ENCODE measurements around the gene PDGFRB.

The PDGFRB gene

DNA sequence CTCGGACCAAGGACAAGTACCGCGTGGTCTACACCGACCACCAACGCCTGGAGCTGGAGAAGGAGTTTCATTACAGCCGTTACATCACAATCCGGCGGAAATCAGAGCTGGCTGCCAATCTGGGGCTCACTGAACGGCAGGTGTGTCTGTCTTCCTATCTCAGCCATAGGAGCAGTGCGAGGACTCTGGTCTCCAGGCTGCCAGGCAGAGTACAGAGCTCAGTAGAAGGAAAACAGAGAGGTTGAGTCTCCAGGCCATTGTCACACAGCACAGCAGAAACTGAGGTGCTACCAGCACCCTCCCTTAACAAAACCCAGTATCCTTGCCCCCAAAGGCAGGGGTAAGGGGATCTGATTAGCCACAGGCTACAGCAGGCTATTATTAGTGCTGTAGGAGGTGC is 27.1 kb upstream of the PDGFRB start:
- in situ Hi-C loops (cut with MboI; ENCODE audit: low sequenced_read_pairs) = no loop called here

DNA sequence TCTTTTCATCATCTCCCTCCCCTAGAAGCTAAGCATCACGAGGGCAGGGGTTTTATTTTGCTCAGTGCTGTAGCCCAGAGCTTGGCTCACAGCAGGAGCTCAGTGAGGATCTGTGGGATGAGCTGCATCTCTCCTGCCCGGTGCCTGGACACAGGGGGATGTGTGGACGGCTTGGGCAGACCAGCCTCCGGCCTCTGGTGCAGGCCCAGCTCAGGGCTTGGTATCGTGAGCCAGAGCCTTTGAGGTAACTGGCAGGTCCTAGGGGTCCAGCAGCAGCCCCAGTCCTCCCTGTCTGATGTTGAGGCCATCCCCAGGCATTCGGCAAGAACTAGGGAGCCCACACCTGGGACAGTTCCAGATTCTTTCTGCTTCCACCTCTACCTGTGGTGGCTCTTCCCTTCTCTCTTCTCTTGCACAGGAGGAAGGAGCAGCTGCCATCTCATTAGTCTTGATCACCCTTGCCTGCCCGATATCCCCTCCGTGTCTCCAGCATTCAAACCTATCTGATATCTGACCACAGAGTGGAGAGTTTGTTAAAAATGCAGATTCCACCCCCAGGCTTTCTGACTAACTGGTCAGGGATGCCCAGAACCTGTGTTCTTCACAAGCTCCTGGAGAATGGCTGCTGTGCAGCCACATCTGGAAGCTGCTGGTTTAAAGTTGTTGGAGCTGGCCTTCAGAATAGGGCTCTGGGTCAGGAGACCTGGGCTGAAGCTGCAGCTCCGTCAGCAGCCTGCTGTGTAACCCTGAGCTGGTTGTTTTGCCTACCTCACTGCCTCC is 26.3 kb upstream of the PDGFRB start:
- in situ Hi-C loops (cut with MboI; ENCODE audit: low sequenced_read_pairs) = no loop called here

- in situ Hi-C loops (cut with MboI; ENCODE audit: low sequenced_read_pairs) = no loop called here
These were observed 25.4 kb upstream of the PDGFRB start for GRCh38 chr5:150181027-150181426.

GRCh38 chr5:150180241-150181026 is 24.8 kb upstream of the PDGFRB start:
- in situ Hi-C loops (cut with MboI; ENCODE audit: low sequenced_read_pairs) = no loop called here

- in situ Hi-C loops (cut with MboI; ENCODE audit: low sequenced_read_pairs) = no loop called here
These were observed 23.5 kb upstream of the PDGFRB start for GRCh38 chr5:150179019-150179620.

- in situ Hi-C loops (cut with MboI; ENCODE audit: low sequenced_read_pairs) = no loop called here
These were observed 22.6 kb upstream of the PDGFRB start for GRCh38 chr5:150178262-150178661.

GRCh38 chr5:150177721-150178120 is 22.1 kb upstream of the PDGFRB start:
- in situ Hi-C loops (cut with MboI; ENCODE audit: low sequenced_read_pairs) = no loop called here

DNA sequence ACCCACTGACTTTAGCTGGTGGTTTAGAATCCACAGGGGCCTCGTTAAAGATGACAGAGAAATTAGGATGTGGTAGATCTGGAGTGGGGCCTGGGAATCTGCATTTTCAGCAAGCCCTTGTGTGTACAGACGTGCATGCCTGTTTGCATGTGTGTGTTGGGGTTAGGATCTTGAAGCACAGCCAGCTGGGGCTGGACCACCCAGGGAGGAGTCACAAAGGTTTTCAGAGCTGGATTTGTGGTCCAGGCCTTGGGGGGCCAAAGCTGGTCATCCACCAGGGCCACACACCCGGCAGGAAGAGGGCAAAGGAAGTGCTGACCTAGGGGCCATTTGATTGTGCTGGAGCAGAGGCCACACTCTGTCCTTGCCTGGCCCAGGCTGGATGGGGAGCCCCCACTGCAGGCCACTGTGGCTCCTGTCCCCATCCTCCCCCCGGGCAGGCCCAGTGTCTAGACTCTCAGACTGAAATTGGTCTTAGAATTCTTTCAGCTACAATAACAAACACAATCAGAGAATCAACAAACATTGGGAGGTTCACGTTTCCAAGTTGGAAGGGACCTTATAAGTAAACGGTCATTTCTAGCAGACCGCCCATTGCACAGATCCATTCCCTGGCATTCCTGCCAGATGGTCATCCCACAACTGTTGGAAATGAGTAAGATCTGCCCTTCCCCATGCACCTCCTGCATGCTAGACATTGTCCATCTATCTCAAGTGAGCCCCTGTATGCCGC is 21.3 kb upstream of the PDGFRB start:
- in situ Hi-C loops (cut with MboI; ENCODE audit: low sequenced_read_pairs) = no loop called here

GRCh38 chr5:150175536-150175935 is 19.9 kb upstream of the PDGFRB start:
- in situ Hi-C loops (cut with MboI; ENCODE audit: low sequenced_read_pairs) = no loop called here

DNA sequence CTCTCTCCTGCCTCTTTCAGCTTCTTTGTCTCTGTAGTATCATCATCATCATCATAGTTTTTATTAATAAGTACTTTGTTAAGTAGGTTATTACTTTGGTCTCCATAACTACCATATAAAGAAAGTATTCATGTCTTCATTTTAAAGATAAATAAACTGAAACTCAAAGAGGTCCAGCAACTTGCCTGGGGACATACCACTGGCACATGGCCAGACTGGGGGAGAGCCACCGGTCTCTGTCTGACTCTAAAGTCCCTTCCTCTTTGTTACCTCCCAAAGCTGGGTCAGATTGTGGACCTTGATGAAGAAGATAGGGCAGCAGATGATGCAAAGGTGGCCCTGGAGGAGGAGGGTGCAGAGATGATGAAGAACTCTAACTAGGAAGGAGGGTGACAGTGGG is 19.4 kb upstream of the PDGFRB start:
- in situ Hi-C loops (cut with MboI; ENCODE audit: low sequenced_read_pairs) = no loop called here

DNA sequence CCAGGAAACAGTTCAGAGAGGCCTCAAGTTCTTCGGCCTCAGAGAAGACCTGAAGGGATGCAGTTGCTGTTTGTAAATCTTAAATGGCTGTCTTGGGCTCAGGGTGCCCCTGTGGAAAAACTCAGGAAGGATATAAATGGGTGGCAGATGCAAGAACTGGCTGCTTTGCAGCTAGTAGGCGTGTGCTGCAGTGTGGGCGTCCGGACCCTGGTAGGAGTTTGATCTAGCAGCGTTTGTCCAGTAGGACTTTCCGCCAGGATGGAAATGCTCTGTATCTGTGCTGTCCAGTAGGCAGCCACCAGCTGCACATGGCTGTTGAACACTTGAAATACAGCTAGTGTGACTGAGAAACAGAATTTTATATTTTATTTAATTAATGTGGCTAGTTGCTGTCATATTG is 18.6 kb upstream of the PDGFRB start:
- in situ Hi-C loops (cut with MboI; ENCODE audit: low sequenced_read_pairs) = no loop called here

GRCh38 chr5:150173161-150173560 is 17.5 kb upstream of the PDGFRB start:
- in situ Hi-C loops (cut with MboI; ENCODE audit: low sequenced_read_pairs) = no loop called here

DNA sequence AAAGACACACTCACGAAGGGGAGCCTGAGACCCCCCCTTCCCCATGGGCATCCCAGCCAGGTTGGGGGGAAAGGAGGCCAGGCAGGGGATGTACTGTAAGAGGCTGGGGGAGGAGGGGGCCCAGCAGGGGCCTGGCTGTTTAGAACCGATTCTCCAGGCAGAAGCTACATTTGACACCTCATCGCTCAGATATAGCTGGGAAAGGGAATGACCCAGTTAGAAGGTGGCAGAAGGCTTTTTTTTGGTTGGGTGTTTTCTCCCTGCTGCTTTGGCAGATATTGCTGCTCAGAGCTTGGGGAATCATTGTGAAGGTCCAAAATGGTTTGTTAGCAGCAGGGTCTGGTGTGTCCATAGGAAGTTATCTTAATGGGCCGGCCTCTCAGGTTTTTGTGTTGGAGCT is 16.9 kb upstream of the PDGFRB start:
- in situ Hi-C loops (cut with MboI; ENCODE audit: low sequenced_read_pairs) = no loop called here

DNA sequence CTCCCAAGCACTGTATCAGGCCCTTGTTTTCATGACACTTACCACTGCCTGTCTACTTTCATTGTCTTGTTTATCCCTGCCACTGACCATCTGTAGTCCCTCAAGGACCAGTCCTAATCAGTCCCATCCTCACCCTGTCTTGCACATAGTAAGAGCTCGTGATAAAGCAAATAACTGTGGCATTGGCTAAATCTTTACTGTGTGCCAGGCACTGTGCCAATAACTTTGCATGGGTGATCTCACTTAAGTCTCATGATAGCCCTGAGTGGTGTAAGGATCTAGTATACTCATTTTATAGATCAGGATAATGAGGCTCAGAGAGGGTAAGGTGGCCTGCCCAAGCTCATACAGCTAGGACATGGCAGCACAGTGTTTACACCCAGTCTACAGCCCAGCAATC is 16.5 kb upstream of the PDGFRB start:
- in situ Hi-C loops (cut with MboI; ENCODE audit: low sequenced_read_pairs) = no loop called here

- in situ Hi-C loops (cut with MboI; ENCODE audit: low sequenced_read_pairs) = no loop called here
These were observed 13.2 kb upstream of the PDGFRB start for GRCh38 chr5:150168864-150169263.

DNA sequence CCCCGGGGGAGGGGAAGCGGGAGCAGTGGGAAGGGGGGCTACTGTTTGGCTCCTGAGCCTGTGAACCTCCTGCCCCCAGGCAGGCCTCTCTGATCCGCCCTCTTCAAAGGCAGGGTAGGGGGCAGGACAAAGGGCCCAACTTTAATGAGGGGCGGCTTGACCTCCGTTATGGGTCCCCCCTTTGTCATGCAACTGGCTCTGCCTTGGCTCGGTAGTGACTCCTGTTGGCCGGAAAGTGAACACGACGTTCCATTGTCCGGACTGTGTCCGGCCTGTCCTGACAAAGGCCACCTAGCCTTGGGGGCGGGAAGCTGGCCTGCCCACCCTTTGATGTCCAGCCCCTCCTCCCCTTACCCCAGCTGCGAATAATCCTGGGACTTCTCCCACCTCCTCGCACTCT is 12.3 kb upstream of the PDGFRB start:
- in situ Hi-C loops (cut with MboI; ENCODE audit: low sequenced_read_pairs) = no loop called here

DNA sequence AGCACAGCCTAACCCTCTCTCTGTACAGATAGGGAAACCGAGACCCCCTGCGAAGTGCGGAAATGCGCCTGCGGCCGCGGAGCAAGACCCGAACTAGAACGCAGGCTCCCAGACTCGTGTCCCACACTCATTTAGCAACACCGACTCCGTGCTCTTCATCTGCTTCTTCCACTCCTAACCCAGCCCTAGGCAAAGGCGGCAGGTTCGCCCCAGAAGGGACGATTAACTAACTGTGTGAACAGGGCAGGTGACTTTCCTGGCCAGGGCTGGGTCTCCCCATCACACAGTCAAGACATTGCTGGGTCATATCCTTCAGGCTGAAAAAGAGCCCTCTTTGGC is 11.8 kb upstream of the PDGFRB start:
- in situ Hi-C loops (cut with MboI; ENCODE audit: low sequenced_read_pairs) = no loop called here

GRCh38 chr5:150166650-150167511 is 11.2 kb upstream of the PDGFRB start, which contains the start of gene CDX1:
Gene CDX1 (plus strand): TSS chr5:150166778. CDS start chr5:150166877, 99 bp downstream.
- in situ Hi-C loops (cut with MboI; ENCODE audit: low sequenced_read_pairs) = no loop called here

DNA sequence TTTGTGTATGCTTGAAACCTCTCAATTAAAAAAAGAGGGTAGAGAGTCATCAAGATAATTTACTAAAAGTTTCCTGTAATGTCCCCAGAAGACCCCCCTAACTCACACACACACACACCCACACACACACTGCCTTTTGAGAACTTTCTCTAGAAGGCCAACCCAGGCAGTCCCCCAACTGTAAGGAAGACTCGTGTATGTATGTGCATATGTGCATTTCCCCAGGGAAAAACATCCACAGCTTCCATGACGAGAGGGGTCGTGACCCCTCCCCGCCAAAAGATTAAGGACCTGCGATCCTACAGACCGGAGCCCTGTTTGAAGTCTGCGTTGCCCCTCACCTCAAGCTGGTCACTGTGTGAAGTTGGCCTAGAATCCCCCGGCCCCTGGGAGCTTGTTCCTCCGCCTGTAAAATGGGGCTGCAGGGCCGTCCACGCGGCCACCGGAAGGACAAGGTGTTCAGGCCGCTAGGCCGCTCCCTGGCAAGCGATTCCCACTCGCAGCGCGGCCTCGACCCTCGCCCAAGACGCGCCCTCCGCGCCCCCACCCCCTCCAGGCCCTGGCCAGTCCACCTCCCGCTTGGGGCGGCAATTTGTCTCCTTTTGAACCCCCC is 10.5 kb upstream of the PDGFRB start:
- in situ Hi-C loops (cut with MboI; ENCODE audit: low sequenced_read_pairs) = no loop called here

Data from HL-60/S4 (cell line).